Suppressor macrophage (primary cell): Measurements from ENCODE around the gene ATP2A2.

Experiments used
- DNase-seq, 4 experiments: peaks; one replicate each; pipeline ENCODE4 v3.0.0-alpha.2; 2020 to 2022

Gene ATP2A2

DNA sequence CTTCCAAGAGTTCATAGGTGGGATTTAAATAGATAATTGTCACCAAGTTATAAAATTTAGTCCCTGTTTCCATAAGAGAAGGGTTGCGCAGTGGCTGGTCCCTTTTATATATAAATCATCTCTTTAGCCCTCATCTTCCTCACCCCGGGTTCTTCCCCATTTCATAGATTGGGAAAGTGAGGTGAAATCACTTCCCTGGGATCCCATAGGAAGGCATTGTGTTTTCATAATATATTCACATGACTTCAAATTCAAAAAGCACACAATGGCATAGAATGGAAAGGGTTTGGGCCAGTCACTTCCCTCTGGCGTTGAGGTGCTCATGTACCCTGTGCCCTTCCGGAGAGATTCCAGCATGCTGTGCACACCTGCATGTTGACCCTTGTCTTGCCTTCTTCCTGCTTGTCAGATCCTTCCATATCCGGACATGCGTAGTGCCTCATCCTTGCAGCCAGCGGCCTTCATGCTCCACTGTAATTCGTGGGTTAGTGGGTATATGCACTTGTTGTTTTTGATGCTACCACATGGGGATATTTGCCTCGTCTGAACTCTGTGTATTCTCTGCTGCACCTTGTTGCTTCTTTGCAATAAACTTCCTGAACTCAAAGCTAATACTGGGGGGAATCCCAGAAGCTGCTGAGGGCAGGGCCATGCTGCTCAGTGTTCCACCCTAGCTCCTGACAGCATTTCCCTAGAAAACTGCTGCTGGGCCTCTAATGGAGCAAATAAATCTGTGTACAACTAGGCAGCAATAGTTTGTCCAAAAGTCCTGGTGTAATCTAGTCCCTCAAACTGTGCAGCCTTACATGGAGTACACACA is 62.9 kb downstream of the ATP2A2 start:
- DNase-seq = peak in 3 of 4 experiments; percentile 38 to 47 (median 39)

DNA sequence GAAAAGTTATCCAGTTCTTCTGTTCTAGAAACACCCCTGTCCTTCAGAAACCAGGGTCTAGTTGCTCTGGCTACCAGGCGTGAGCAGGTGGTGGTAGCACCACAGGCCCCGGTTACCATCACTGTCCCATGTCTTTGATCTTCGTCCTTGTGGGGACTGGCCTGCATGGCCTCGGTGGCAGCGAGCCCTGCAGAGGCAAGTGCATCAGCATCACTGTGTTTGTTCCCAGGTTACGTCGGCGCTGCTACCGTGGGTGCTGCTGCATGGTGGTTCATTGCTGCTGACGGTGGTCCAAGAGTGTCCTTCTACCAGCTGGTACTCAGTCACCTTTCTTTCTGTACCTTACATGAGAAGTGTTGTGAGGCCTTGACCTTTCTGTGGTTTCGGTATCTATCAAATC is 63.6 kb downstream of the ATP2A2 start:
- no peak for DNase-seq

DNA sequence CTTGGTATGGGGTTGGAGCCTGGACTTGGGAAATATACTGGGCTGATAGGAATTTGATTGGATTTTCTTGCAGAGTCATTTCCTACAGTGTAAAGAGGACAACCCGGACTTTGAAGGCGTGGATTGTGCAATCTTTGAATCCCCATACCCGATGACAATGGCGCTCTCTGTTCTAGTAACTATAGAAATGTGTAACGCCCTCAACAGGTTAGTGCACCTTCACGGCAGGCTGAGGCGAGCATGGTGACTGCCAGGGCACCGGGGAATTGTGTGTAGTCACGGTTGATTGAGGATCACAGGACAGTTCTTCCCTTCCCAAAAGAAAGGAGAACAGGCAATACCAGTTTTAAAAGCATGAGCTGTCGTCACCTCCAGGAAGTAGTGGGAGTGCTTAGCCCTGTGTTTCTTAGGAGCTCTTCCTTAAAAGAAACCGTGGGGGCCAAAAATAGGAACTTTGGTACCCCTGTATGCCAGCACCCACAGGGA is 64.2 kb downstream of the ATP2A2 start:
- peak; percentile 88 to 98 (median 94) for DNase-seq

DNA sequence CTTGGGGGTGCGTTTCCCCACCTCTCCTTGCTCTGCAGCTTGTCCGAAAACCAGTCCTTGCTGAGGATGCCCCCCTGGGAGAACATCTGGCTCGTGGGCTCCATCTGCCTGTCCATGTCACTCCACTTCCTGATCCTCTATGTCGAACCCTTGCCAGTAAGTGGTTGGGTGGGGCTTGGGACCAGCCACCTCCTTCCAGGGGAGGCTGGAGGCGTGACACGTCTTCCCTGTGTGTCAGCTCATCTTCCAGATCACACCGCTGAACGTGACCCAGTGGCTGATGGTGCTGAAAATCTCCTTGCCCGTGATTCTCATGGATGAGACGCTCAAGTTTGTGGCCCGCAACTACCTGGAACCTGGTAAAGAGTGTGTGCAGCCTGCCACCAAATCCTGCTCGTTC is 64.9 kb downstream of the ATP2A2 start:
- DNase-seq = no peak

DNA sequence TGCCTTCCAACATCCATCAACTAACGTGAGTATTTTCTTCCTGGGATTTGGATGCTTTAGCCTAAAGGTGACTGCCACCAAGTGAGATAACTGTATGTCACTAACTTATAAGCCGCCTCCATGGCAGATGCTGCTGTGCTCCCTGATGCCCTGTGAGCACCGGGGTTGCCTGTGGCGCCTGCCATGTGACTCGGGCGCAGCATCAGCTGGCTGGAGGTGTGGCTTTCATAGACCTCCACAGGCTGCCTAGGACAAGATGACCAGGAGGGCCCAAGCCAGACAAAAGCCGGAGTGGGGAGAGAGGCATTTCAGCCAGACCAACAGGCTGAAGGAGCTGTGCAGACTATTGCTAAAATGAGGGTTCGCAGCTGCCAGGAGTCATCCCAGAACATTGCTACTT is 66.7 kb downstream of the ATP2A2 start:
- DNase-seq = no peak

DNA sequence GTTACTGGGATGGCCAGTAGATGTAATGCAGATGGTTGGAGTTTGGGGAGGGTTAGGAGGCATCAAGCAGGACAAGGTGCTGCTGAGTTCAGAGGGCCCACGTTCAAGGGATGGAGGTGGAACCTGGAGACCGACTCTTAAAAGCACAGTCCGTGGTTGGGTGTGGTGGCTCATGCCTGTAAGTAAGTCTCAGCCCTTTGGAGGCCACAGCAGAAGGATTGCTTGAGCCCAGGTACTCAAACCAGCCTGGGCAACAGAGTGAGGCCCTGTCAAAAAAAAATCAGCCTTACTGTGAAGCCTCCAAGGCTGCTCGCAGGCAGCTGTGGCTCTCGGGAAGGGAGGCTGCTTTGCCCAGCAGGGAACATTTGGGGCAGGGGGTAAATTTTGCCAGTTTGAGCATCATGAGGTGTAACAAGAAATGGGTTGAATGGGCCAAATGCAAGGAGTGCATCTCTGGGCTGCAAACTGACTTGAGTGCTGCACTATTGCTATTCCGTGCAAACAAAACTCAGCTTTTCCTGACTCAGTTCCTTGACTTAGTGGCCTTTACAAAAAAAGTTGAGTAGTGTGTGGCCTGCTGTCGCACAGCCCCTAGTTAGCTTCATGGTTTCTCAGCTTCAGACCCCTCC is 67.5 kb downstream of the ATP2A2 start:
- DNase-seq = no peak

DNA sequence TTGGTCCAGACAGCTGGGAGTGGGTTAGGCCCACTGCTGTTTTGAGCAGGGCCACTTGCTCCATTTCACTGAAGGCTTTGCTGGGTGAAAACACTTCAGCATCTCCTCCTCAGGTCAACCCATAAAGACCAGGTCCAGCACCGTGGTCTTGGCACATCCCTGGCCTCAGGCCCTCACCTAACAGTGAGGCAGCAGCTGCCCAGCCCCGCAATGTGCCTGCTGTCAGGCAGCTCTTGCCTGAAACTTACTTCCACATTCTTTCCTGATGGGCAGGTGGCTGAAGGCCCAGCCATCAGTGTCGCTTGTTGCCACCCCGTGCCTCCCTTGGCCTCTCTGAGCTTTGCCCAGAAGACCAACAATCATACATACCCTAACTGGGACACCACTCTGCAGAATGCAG is 68.0 kb downstream of the ATP2A2 start:
- DNase-seq = no peak

DNA sequence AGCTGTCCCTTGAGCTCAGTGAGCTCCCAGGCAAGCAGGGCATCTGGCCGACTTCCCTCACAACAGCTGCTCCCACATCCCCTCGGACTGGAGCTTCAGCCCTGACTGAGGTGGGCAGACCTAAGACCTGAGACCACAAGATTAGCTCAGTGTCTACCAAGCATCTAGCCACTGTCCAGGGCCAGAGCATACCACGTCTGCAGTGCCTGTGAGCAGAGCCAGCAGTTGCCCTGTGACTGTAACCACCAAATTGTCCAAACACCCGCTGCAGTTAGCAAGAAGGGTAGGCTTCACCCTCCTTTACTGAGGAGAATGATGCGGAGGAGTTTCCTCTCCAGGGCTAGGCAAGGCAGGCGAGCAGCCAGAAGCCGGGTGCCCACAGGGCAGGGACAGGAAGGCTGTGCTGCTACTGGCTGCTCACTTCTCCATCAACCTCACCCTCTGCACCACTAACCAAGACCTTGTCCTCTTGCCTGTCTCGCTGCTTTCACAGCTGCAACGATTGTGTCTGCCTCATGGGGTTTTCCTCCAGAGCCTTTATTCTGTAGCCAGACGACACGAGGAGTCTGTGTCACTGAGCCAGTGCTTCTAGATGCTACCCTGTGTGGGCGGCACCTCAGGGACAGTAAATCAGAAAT is 68.6 kb downstream of the ATP2A2 start:
- DNase-seq = peak; percentile 76 to 89 (median 86)

DNA sequence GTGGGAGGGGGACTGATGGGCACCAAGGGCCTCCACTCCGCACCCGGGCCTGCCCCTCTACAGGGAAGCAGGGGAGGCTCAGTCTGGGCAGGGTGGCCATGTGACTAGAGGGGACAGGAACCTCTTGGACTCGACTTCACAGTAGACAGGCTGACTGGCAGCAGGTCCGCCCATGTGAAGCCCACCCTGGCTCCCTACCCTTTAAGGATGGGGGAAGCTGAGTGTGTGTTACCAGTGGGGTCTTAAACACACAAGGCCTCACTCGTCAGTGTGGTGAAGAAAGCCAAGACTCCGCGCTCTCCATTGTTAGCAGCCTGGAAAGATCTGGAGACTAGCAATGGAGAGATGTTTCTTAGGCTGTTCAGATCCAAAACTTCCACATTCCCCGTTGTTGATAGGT is 70.1 kb downstream of the ATP2A2 start:
- DNase-seq = no peak

DNA sequence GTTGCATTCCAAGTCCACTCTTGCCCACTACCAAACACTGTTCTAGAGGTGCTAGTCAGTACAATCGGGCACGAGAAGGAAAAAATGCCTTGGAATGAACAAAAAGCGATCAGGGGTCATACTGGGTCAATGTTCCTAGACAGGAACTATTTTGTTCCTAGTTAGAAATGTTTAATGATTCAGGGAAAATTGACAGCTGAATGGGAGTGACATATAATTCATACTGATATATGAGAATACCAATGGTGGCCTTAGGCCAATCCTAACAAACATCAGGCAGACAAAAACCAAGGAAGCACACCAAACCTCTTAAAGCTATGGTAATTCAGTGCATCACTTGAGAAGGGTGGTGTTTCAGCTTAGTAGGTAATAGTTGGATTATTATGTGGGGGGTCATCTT is 71.4 kb downstream of the ATP2A2 start:
- DNase-seq = no peak

DNA sequence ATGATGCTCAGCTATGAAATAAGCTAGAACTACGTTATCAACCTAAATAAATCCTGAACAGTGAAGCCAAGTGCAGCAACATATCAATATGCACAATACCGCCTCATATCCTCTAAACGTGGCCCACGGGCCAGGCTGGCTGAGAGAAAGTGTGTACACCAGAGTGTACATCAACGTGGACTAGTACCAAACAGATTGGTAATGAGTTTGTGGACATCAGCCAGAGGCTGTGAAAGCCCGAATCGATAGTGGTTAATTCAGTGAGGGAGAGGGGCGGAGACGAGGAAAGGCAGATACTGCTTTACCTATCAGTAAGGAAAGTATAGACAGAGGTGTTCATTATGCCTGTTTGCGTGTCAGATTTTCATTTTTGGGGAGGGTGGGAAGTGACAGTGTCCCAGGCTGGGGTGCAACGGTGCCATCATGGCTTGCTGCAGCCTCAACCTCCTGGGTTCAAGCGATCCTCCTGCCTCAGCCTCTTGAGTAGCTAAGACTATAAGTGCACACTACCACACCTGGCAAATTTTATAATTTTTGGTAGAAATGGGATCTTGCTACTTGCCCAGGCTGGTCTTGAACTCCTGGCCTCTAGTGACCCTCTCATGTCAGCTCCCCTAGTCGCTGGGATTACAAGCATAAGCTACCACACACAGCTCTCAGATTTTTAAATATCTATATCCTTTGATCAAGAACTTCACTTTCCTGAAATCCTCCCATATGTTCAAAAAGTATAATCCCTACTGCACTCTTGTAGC is 72.3 kb downstream of the ATP2A2 start:
- no peak for DNase-seq

DNA sequence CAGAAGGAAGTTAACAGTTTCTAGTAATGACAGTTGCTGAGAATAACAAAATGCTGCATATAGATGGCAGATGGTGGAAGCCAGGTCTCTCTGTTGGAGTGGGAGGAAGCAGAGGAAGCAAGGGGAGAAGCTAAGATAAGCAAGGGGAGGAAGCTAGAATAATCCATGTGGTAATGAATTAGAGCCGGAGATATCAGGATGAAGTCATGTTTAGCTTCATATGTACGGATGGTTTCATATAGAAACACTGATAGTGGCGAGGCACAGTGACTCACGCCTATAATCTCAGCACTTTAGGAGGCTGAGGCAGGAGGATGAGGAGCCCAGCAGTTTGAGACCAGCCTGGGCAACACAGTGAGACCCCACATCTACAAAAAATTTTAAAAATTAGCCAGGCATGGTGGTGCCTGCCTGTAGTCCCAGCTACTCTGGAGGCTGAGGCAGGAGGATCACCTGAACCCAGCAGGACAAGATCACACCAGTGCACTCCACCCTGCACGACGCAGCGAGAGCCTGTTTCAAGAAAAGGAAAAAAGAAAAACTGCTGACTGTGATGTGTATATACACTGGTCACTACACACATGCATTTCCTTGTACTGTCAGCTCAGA is 73.2 kb downstream of the ATP2A2 start:
- DNase-seq = peak in 3 of 4 experiments; percentile 51 to 63 (median 55)

DNA sequence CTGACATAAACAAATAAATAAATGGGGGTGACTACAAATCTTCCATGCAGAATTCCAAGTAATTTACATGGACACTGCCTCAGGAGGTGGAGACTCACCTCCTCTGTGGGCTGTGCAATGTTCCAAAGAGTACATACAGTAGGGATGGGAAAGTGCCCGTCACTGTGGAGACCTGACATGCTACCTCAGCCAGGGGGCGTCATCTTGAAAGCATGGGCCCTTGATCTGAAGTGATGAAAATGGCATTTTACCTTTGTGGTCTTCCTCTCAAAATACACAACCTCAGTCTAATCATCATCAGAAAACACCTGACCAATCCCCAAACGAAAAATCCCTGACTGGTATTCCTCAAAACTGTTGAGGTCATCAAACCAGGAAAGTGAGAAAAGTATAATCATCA is 74.0 kb downstream of the ATP2A2 start:
- DNase-seq = peak in 2 of 4 experiments; percentile 17 to 30

DNA sequence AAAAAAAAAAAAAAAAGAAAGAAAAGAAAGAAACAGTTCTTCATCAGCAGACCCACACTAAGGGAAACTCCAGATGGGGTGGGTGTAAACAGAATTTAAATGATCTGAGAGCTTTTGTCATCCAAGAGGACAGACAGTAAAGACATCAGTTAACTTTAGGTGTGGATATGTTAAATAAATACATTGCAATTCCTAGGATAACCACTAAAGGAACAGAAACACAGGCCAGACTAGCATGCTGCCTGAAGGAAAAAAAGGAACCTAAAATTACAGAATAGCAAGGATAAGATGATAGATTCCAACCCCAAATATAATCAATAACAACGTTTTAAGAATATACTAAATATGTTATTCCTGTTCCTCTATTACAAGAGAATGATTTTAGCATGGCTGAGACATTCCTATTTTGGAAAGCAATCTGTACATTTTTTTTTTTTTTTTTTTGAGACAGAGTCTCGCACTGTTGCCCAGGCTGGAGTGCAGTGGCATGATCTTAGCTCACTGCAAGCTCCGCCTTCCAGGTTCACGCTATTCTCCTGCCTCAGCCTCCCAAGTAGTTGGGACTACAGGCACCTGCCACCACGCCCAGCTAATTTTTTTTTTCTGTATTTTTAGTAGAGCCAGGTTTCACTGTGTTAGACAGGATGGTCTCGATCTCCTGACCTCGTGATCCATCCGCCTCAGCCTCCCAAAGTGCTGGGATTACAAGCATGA is 77.5 kb downstream of the ATP2A2 start:
- DNase-seq = peak in 3 of 4 experiments; percentile 29 to 75 (median 68)

DNA sequence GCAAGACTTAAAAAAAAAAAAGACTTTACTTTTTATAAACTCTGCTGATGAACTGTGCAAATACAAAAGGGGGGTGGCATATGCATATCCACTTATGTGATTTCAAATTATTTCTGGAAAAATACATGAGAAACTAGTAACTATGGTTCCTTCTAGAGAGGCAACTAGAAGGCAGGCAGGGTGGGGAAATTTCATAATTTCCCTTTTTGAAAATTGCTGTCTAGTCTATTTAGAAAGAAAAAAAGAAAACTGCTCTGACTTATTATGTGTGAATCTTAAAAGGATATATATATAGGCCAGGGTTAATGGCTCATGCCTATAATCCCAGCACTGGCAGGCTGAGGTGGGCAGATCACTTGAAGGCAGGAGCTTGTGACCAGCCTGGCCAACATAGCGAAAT is 80.2 kb downstream of the ATP2A2 start:
- peak; percentile 54 to 84 (median 75) for DNase-seq

DNA sequence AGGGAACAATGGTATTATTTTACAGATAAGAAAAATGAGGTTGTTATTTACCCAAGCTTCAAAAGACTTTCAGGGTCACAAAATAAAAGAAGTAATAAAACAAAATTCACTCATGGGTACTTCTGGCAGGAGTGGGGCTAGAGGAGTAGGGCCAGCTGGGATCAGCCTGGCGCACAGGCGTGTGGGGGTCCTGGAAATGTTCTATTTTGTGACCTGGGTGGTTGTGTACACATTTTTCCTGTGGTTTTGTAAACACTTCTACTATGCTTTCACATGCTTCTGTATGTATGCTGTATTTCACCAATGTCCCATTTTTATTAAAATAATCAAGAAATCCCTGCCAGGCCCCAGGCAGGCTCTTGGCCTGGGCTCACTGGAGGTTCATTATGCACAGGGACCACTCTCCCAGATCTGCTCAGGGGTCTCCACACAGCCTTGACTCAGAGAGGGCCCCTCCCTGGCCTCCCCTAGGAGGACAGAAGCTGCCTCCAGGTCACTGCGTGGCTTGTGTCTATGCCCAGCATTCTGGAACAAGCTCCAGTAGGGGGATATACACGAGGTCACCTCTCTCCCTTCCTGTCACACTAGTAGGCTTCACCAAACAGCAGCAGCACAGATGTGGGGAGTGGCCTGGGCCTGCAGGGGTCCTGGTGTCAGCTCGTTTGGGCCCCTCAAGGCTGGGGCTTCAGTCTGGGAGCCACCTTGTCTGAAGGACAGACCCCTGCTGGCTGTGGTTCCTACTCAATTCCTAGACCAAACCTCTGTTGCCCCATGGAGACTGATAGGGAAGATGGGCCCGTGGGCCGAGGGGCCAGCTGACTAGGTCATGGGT is 84.7 kb downstream of the ATP2A2 start:
- peak; percentile 77 to 91 (median 88) for DNase-seq

DNA sequence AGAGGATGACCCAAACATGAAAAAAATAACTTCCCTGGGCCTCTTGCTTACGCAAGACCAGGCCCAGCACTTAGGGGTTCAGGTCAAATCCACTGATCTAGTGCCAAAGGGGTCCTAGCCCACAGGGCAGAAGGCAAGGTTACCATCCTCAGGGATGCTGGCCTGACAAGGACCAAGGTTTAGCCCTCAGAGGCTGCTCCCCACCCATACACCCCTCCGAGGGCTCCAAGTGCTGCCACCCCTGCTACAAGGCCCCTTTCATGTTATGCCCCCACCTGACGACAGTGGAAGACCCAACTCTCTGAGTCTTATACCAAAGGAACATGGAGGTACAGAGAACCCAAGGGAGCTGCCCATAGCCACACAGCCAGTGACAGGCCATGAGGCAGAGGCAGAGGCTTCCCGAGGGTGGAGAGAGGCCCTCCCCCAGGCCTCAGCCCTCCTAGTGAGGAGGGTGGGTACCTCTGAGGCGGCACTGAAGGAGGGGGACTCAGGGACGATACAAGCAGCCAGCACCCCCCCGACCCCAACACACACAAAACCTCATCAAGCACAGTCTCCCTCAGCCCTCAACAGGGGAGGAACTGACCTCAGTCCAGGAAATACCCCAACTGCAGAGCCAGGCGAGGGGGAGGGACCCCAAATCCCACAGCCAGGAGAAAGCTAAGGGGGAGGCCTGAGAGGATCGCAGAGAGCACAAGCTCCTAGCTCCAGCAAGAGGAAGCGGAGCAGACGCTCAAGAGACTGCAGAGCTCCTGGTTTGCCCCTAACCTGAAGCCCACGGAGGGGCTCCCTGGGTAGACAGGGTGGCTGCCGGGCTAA is 85.5 kb downstream of the ATP2A2 start:
- DNase-seq = peak in 3 of 4 experiments; percentile 52 to 68 (median 53)

DNA sequence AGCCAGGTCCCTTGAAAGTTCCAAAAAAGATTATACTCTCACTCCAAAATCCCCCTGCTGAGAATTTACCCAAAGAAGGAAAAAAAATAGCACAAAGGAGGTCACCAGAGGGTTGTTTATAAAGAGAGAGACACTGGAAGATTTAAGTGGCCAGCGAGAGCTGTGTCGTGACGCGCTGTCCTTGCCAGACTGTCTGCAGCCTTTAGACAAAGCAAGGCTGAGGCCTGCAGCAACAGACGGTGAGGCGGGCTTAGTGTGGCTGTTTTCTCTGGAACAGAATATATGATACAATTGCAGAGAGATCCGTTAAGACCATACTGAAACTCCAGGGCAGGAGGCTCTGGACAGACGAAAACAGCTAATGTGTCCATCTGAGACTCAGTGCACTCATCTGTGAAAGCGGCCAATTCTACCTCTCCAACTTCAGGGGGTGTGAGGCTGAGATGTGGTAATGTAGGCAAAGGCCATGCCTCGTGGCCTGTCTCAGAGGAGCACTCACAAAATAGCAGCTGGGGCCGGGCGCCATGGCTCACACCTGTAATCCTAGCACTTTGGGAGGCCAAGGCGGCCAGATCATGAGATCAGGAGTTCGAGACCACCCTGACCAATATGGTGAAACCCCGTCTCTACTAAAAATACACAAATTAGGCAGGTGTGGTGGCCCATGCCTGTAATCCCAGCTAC is 86.3 kb downstream of the ATP2A2 start:
- DNase-seq = no peak

DNA sequence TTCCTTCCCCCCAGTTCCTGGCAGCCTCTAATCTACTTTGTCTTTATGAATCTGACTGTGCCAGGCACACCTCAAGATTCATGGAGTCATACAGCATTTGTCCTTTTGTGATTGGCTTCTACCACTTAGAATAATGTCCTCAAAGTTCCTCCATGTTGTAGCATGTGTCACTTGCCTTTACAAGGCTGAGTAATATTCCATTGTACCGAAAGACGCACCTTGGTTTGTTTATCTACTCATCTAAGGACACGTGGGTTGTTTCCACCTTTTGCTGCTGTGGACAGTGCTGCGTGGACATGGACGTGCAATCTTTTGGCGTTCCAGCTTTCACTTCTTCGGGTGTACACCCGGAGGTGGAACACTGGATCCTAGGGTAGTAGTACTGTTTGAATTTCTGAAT is 88.9 kb downstream of the ATP2A2 start:
- DNase-seq = no peak
